GM21723 (cell line): Measurements from ENCODE around the gene NCLN.

ENCODE experiments used
- ATAC-seq: cut with Tn5 transposase; IDR thresholded peaks from one replicate; pipeline ENCODE4 v1.9.1; 2021; ENCODE audit warnings: mild to moderate bottlenecking, moderate library complexity; ENCODE audit not compliant: unreplicated experiment

The NCLN gene

GRCh38 chr19:3253270-3253669, 67.5 kb downstream of the NCLN start:
- no peak for ATAC-seq

DNA sequence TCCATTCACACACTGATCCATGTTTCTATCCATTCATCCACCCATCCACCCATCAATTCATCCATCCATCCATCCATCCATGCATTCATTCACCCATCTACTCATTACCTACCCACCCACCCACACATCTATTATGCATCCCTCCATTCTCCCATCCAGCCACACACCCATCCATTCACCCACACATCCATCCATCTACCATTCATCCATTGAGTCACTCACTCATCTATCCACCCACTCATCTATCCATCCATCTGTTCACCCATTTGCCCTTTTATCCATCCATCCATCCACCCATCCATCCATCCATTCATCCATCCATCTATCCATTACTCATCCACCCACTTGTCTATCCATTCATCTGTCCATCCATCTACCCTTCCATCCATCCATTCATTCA, 68.8 kb downstream of the NCLN start:
- ATAC-seq, result no peak

- no peak for ATAC-seq
Measured at GRCh38 chr19:3257071-3257470, 71.3 kb downstream of the NCLN start.
